B cell (primary cell): Measurements from ENCODE around the gene METAP1D. TPM values are rescaled to one million over a fixed set of nuclear protein-coding genes. Genes with fewer than 3 reads are reported as not detected.
A peak's percentile ranks its signal among the peaks of the same experiment; 100 is the strongest.

ENCODE experiments used
- ATAC-seq: fragments of 200-7000 bp; cut with Tn5 transposase; one replicate; pipeline ENCODE4 v1.10.0; 2021; ENCODE audit warnings: low read depth, mild to moderate bottlenecking, moderate number of reproducible peaks, moderate library complexity
- CTCF ChIA-PET: fragments of 350-600 bp; sonication (Branson Sonifier 250); formaldehyde crosslinking; loops from one replicate; lab custom pipeline; 2021; ENCODE audit warnings: antibody characterized with exemption, inconsistent platforms; lab: Charles Lee
- POLR2A ChIA-PET: fragments of 350-600 bp; sonication (Branson Sonifier 250); formaldehyde crosslinking; loops from one replicate; lab custom pipeline; 2021; ENCODE audit warnings: antibody characterized with exemption; lab: Charles Lee
- DNase-seq: peaks from one replicate; pipeline ENCODE4 v3.0.0; 2013
- H2AFZ ChIP-seq: 2 replicates; pipeline ENCODE4 v1.6.1; 2012; ENCODE audit warnings: mild to moderate bottlenecking, low read depth, low read length; ENCODE audit not compliant: insufficient read depth, poor library complexity, severe bottlenecking
- H3K27ac ChIP-seq, 2 donors: 1 replicate in 1 of 2; 2 replicates in 1 of 2; pipeline ENCODE4 v1.5.1; 2012 to 2013; ENCODE audit warnings: low read length in 2 of 2, mild to moderate bottlenecking in 2 of 2, moderate library complexity in 1 of 2
- H3K27me3 ChIP-seq, 4 experiments: fragments of 200-600 bp in 1 of 4; sonication (generic) in 1 of 4; replicated peaks in 1 of 4; 1 replicate in 2 of 4; 2 replicates in 2 of 4; pipeline versions ENCODE4 v1.6.1 to v1.7.0; 2013 to 2016; ENCODE audit warnings: low read length in 3 of 4, mild to moderate bottlenecking in 2 of 4, mixed read lengths in 1 of 4, moderate library complexity in 1 of 4; ENCODE audit not compliant: insufficient read depth in 4 of 4, control insufficient read depth in 3 of 4; ENCODE audit errors: control extremely low read depth in 1 of 4
- H3K36me3 ChIP-seq, 2 experiments: replicated peaks in 1 of 2; 1 replicate in 1 of 2; 2 replicates in 1 of 2; pipeline versions ENCODE4 v1.6.1 to v1.7.1; 2013; ENCODE audit warnings: low read length in 1 of 2; ENCODE audit not compliant: insufficient read depth in 2 of 2, control insufficient read depth in 1 of 2; ENCODE audit errors: control extremely low read depth in 1 of 2, extremely low read depth in 1 of 2
- H3K4me1 ChIP-seq, 2 donors: fragments of 200-600 bp in 1 of 2; sonication (generic) in 1 of 2; 1 replicate in 1 of 2; 2 replicates in 1 of 2; pipeline versions ENCODE4 v1.5.1 to v1.6.1; 2013 to 2017; ENCODE audit warnings: low read length in 2 of 2; ENCODE audit not compliant: control insufficient read depth in 2 of 2, insufficient read depth in 2 of 2
- H3K4me2 ChIP-seq: replicated peaks from 2 replicates; pipeline ENCODE3; 2012; ENCODE audit warnings: mild to moderate bottlenecking, low read depth, low read length; ENCODE audit not compliant: poor library complexity, severe bottlenecking
- H3K4me3 ChIP-seq, 5 experiments: fragments of 200-600 bp in 1 of 5; sonication (generic) in 1 of 5; 1 replicate in 3 of 5; 2 replicates in 2 of 5; pipeline versions ENCODE4 v1.5.1 to v1.7.0; 2011 to 2016; ENCODE audit warnings: low read length in 4 of 5, mild to moderate bottlenecking in 4 of 5, low read depth in 2 of 5, control low read depth in 1 of 5, moderate library complexity in 1 of 5; ENCODE audit not compliant: insufficient read depth in 1 of 5; ENCODE audit errors: control extremely low read depth in 1 of 5, extremely low read depth in 1 of 5
- H3K79me2 ChIP-seq: fragments of 200-600 bp; sonication (generic); one replicate; pipeline ENCODE4 v1.6.0; 2016; ENCODE audit warnings: low read length; ENCODE audit not compliant: control insufficient read depth, insufficient read depth
- H3K9ac ChIP-seq: fragments of 200-600 bp; sonication (generic); 2 replicates; pipeline ENCODE4 v1.6.1; 2017; ENCODE audit warnings: mild to moderate bottlenecking, low read length, moderate library complexity
- H3K9me3 ChIP-seq, 3 donors: one replicate each; pipeline versions ENCODE4 v1.6.1 to v1.7.1; 2013; ENCODE audit warnings: low read length in 2 of 3; ENCODE audit not compliant: control insufficient read depth in 2 of 3, insufficient read depth in 1 of 3; ENCODE audit errors: control extremely low read depth in 1 of 3
- H4K20me1 ChIP-seq: 2 replicates; pipeline ENCODE4 v1.6.0; 2012; ENCODE audit warnings: mild to moderate bottlenecking, low read length; ENCODE audit not compliant: insufficient read depth, control insufficient read depth, poor library complexity, severe bottlenecking
- H3K27ac Mint-ChIP-seq: one replicate; pipeline ENCODE4 v1.8.0; 2021; ENCODE audit warnings: mixed read lengths
- H3K27me3 Mint-ChIP-seq: one replicate; pipeline ENCODE4 v1.8.0; 2021; ENCODE audit warnings: mixed read lengths
- H3K4me1 Mint-ChIP-seq: one replicate; pipeline ENCODE4 v1.8.0; 2021; ENCODE audit warnings: mixed read lengths
- H3K4me3 Mint-ChIP-seq: one replicate; pipeline ENCODE4 v1.8.0; 2021; ENCODE audit warnings: mixed read lengths
- H3K9me3 Mint-ChIP-seq: one replicate; pipeline ENCODE4 v1.8.0; 2022; ENCODE audit warnings: mixed read lengths; ENCODE audit not compliant: insufficient read depth
- CTCF ChIP-seq: fragments of 200-600 bp; IDR thresholded peaks from one replicate; pipeline ENCODE4 v1.8.0; 2022; ENCODE audit warnings: antibody characterized with exemption, mild to moderate bottlenecking
- EZH2 ChIP-seq: IDR thresholded peaks from 2 replicates; pipeline ENCODE4 v1.6.1; 2012; ENCODE audit warnings: borderline replicate concordance, low read depth, mild to moderate bottlenecking, moderate library complexity, low read length; ENCODE audit not compliant: insufficient read depth, poor library complexity, severe bottlenecking
- WGBS: methylation state at CpG from one replicate; pipeline ENCODE4 v1.1.5; 2013; ENCODE audit warnings: missing lambda C conversion rate; ENCODE audit not compliant: insufficient coverage; 5-methylcytosine and 5-hydroxymethylcytosine counted together
- intact Hi-C: fragments of 100-400 bp; cut with micrococcal nuclease; formaldehyde crosslinking; loops from one replicate; pipeline ENCODE4 v1.10.0; 2022
- polyA plus RNA-seq: library from polyadenylated mRNA; depleted of rRNA; stranded (reverse); fragments of >200 nt; gene quantifications from 2 replicates; pipeline ENCODE4 v1.2.3, GENCODE V29; 2012
- total RNA-seq, 2 donors: library from RNA; stranded (reverse); fragments of 120-200 nt in 1 of 2; gene quantifications; 1 replicate in 1 of 2; 2 replicates in 1 of 2; pipeline versions ENCODE4 v1.2.3 to v1.2.4, GENCODE V29; 2013 to 2022

The METAP1D gene
- total and polyA plus RNA-seq, 2 donors (not counting 1 experiment from before 2014, with no cell fraction given) = 7.8 to 8.9 TPM

DNA sequence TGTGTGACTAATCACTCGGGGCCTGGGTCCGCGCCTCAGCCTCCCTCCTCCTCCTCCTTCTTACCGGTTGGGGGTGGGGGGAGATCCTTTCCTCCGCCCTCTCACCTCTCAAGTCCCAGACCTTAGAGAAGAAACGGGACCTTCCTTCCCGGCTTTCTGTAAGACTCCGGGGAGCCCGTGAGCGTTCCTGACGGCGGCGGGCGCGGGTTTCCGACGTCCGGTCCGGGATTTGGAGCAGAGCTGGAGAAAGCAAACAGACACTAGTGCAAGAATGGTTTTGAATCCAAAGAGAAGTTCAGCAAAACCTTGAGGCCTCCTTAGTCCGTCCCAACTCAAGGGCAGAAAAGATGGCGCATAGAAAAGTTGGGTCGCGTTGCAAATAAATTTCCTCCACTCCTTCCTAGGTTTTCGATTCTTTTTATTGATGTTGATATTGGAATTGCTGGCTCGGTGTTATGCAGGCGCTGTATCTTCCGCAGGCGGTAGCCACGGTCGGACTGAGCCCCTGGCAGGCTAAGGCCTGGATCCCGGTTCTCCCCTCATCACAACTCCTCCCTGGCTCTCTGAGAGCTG lies 87.5 kb downstream of the METAP1D start:
- H3K4me2 ChIP-seq = peak overlapping the region; percentile 79
- peaks cover 0 to 97% (median 87%) of the 10 kb centered on the region in 4 experiments for H3K27me3 ChIP-seq
- no peak for ATAC-seq
- Mint-ChIP-seq H3K27ac (peak overlapping the region; percentile 83), H3K27me3 (peaks cover 68% of the 10 kb centered on the region), H3K4me1 (peaks cover 41% of the 10 kb centered on the region), H3K9me3 (no peaks in the 10 kb centered on the region), H3K4me3 (peak overlapping the region; percentile 50)
- no peaks in the 10 kb centered on the region for H4K20me1 ChIP-seq
- DNase-seq = no peak
- peaks cover 51 to 70% of the 10 kb centered on the region in 2 donors for H3K4me1 ChIP-seq
- intact Hi-C loops = no loop called here
- no peak overlapping the region for H3K4me3 ChIP-seq
- H3K36me3 ChIP-seq = no peaks in the 10 kb centered on the region
- ChIA-PET POLR2A (no interaction called here), CTCF (interaction anchor here (1.2 to 10.1 kb wide), 2 partner anchors 17 to 374 kb away, joined by 3 to 58 read pairs; partner anchors contain the start of gene DLX2)
- no peak overlapping the region for H3K9ac ChIP-seq
- WGBS = 15% methylated on average over 15 of the region's 31 CpGs
- H3K27ac ChIP-seq = no peak overlapping the region
- no peaks in the 10 kb centered on the region for H3K79me2 ChIP-seq
- H3K9me3 ChIP-seq = peaks cover 2 to 89% (median 39%) of the 10 kb centered on the region in 3 donors
- H2AFZ ChIP-seq = no peak overlapping the region
- TF ChIP-seq CTCF (no peak), EZH2 (no peak)

GRCh38 chr2:172087780-172088244 lies 88.1 kb downstream of the METAP1D start:
- POLR2A ChIA-PET = interaction anchor here (0.8 to 1.5 kb wide), 2 partner anchors 12 to 15 kb away, joined by 3 to 9 read pairs; partner anchors contain the start of gene DLX2
- CTCF ChIA-PET = interaction anchor here (1.2 to 10.1 kb wide), 2 partner anchors 16 to 374 kb away, joined by 3 to 58 read pairs; partner anchors contain the start of gene DLX2
- Histone ChIP-seq H4K20me1 (no peaks in the 10 kb centered on the region), H3K36me3 (no peaks in the 10 kb centered on the region), H3K27me3 (peaks cover 2 to 97% (median 87%) of the 10 kb centered on the region in 4 experiments), H3K4me2 (no peak overlapping the region), H3K9me3 (peaks cover 2 to 85% (median 38%) of the 10 kb centered on the region in 3 donors), H3K4me1 (peaks cover 48 to 66% of the 10 kb centered on the region in 2 donors), H3K27ac (no peak overlapping the region), H2AFZ (no peak overlapping the region), H3K9ac (no peak overlapping the region), H3K79me2 (no peaks in the 10 kb centered on the region), H3K4me3 (no peak overlapping the region)
- ATAC-seq = no peak
- Mint-ChIP-seq H3K27me3 (peaks cover 70% of the 10 kb centered on the region), H3K9me3 (no peaks in the 10 kb centered on the region), H3K4me1 (peaks cover 41% of the 10 kb centered on the region), H3K4me3 (no peak overlapping the region), H3K27ac (peak overlapping the region; percentile 83)
- intact Hi-C loops = no loop called here
- DNase-seq = peak; percentile 52
- no peak for TF ChIP-seq CTCF
- WGBS = 11% methylated on average over 16 of the region's 23 CpGs
